ENCODE measurements around the gene NDST3.

Gene NDST3

GRCh38 chr4:118114720-118115119, 80.4 kb downstream of the NDST3 start:
- DNase-seq (ENCODE audit: low read depth in 2 of 2) = no peak
- H3K4me3 ChIP-seq (replicated peaks in 1 of 2; ENCODE audit: low read depth in 2 of 2, low read length in 2 of 2) = no peak overlapping the region
- no peak for TF ChIP-seq CTCF (IDR thresholded peaks at IDR 0.05; ENCODE audit: low read depth, low read length)

- DNase-seq (ENCODE audit: low read depth in 2 of 2) = no peak
Observed at GRCh38 chr4:118120120-118120760, 86.0 kb downstream of the NDST3 start.

DNA sequence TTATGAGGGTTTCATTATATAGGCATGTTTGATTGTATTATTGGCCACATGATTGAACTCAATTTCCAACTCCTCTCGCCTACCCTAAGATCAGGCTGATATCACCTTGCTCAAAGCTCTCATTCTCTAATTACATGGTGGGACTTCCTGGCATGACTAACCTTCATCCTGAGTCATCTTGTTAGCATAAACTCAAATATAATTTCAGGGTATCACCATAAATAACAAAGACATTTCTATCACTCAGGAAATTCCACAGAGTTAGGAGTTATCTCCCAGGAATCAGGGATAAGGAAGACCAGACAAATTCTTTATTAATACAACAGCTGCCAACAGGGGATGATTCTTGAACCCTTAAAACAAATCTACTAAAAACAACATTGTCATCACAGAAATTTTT, 90.7 kb downstream of the NDST3 start:
- no peak for DNase-seq (ENCODE audit: low read depth in 2 of 2)
- no peak for TF ChIP-seq CTCF (IDR thresholded peaks at IDR 0.05; ENCODE audit: low read depth, low read length)

More at GRCh38 chr4:118120120-118120760, 86.0 kb downstream of the NDST3 start:
- H3K4me3 ChIP-seq (replicated peaks in 1 of 2; ENCODE audit: low read depth in 2 of 2, low read length in 2 of 2) = no peak overlapping the region
- TF ChIP-seq CTCF (IDR thresholded peaks at IDR 0.05; ENCODE audit: low read depth, low read length) = no peak

DNA sequence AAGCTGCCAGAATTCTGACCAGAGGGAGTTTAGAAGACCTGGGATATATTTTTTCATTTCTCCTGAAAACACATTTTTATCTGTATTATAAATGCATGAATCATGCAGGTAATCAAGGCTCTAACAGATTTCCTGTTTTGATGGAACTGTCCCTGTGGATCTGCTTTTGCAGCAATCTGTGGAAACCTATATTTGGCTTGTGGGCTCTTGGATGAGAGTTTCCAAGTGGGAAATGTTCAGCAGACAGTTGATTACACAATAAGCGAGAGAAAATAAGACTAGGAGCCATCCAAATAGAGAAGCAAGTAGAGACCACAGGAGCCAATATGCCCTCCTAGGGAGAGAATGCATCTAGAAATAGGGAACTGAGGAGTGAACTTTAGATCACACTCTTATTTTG, 105.0 kb downstream of the NDST3 start:
- no peak for TF ChIP-seq CTCF (IDR thresholded peaks at IDR 0.05; ENCODE audit: low read depth, low read length)
- no peak overlapping the region for H3K4me3 ChIP-seq (replicated peaks in 1 of 2; ENCODE audit: low read depth in 2 of 2, low read length in 2 of 2)
- DNase-seq (ENCODE audit: low read depth in 2 of 2) = no peak

More for the DNA sequence above, 90.7 kb downstream of the NDST3 start:
- H3K4me3 ChIP-seq (replicated peaks in 1 of 2; ENCODE audit: low read depth in 2 of 2, low read length in 2 of 2) = no peak overlapping the region

- no peak for TF ChIP-seq CTCF (IDR thresholded peaks at IDR 0.05; ENCODE audit: low read depth, low read length)
- no peak for DNase-seq (ENCODE audit: low read depth in 2 of 2)
- H3K4me3 ChIP-seq (replicated peaks in 1 of 2; ENCODE audit: low read depth in 2 of 2, low read length in 2 of 2) = no peak overlapping the region
Observed at GRCh38 chr4:118141240-118141639, 107.0 kb downstream of the NDST3 start.

DNA sequence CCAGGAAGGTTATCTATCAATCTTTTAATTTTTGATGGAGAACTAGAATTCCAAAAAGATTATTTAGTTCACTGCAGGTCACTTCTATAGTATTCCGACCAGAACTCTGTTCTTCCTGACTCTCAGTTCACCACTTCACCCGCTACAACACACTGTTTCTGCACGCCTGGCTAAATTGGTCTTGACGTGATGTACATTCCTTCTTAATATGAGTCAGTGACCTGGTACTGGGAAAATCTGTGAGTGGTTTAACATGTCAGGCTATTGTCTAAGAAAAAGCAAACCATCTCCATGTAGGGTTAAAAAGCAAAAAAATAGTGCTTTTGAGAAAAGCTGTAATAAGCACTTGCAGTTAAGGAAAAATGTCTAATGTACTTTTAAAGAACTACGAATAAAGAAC, 120.4 kb downstream of the NDST3 start:
- H3K4me3 ChIP-seq (replicated peaks in 1 of 2; ENCODE audit: low read depth in 2 of 2, low read length in 2 of 2) = no peak overlapping the region
- no peak for TF ChIP-seq CTCF (IDR thresholded peaks at IDR 0.05; ENCODE audit: low read depth, low read length)

DNA sequence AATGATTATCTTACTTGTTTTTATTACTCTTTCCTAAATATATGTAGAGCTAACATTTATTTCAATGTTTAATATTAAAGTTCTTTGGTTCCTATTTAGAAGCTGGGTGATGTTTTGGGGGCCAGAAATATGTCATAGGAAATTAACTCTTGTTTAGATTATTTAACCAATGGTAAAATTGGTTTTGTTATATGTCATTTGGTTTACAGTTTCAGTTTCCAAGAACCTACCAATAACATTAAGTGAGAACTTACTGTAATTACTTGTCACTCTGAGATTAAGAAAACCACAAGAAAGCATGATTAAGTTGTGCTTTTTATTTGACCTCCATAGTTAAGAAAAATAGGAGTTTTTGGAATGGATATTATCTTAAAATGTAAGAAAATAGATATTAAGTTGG, 121.2 kb downstream of the NDST3 start:
- no peak for DNase-seq (ENCODE audit: low read depth in 2 of 2)
- no peak overlapping the region for H3K4me3 ChIP-seq (replicated peaks in 1 of 2; ENCODE audit: low read depth in 2 of 2, low read length in 2 of 2)
- no peak for TF ChIP-seq CTCF (IDR thresholded peaks at IDR 0.05; ENCODE audit: low read depth, low read length)

More for the DNA sequence above, 120.4 kb downstream of the NDST3 start:
- no peak for DNase-seq (ENCODE audit: low read depth in 2 of 2)

Measured in cardiac fibroblast (primary cell).